Measurements from ENCODE around the gene MND1. TPM values are rescaled to one million over a fixed set of nuclear protein-coding genes. Genes with fewer than 3 reads are reported as not detected.

Gene MND1
- total RNA-seq, 3 donors from 2014 or later (not counting 1 experiment from before 2014, with no cell fraction given) = 0.33 TPM; not detected in 2

GRCh38 chr4:153326513-153326912, 18.0 kb upstream of the MND1 start:
- H3K9me3 ChIP-seq (ENCODE audit: control insufficient read depth, insufficient read depth, low read length) = no peaks in the 10 kb centered on the region
- H3K27ac Mint-ChIP-seq = no peak overlapping the region
- H3K4me1 Mint-ChIP-seq = no peaks in the 10 kb centered on the region
- no peak overlapping the region for H3K4me3 Mint-ChIP-seq
- no peak for TF ChIP-seq CTCF (IDR thresholded peaks at IDR 0.05)
- no peak overlapping the region for H3K4me3 ChIP-seq (ENCODE audit: low read length)
- WGBS (ENCODE audit: insufficient coverage) = 97% methylated on average over 11 of the region's 11 CpGs
- no peak for DNase-seq
- H3K36me3 Mint-ChIP-seq = no peaks in the 10 kb centered on the region
- peaks cover 5 to 11% of the 10 kb centered on the region in 2 donors for H3K27me3 Mint-ChIP-seq (ENCODE audit: low read depth in 2 of 2)
- no peaks in the 10 kb centered on the region for H3K36me3 ChIP-seq (ENCODE audit: control insufficient read depth, insufficient read depth, low read length)
- peaks cover 2% of the 10 kb centered on the region for H3K27me3 ChIP-seq (ENCODE audit: control insufficient read depth, insufficient read depth, low read length)
- H3K4me1 ChIP-seq (ENCODE audit: control insufficient read depth, insufficient read depth, low read length) = no peaks in the 10 kb centered on the region
- no peaks in the 10 kb centered on the region for H3K9me3 Mint-ChIP-seq
- intact Hi-C loops (cut with micrococcal nuclease) = no loop called here
- H3K27ac ChIP-seq (ENCODE audit: low read length) = no peak overlapping the region
- no peak for ATAC-seq

DNA sequence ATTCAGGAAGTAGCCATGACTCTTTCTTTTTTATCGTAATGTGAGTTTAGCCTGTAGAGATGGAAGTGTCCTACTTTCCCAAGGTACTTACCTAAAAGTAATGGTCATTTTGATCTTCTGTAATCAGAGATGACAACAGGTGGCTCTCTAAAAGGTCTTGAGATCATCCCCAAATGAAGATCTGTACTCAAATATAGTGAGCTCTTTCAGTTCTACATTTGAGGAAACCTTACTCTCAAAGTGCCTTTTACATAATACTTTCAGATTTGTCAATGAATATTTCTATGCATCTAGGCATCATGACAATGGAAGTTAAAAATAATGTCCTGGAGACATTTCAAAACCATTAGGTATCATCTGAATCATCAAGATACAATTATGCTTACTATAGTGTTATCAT, 17.2 kb upstream of the MND1 start:
- intact Hi-C loops (cut with micrococcal nuclease) = no loop called here
- Histone ChIP-seq H3K36me3 (ENCODE audit: control insufficient read depth, insufficient read depth, low read length) (no peaks in the 10 kb centered on the region), H3K27me3 (ENCODE audit: control insufficient read depth, insufficient read depth, low read length) (peaks cover 2% of the 10 kb centered on the region), H3K4me1 (ENCODE audit: control insufficient read depth, insufficient read depth, low read length) (no peaks in the 10 kb centered on the region), H3K9me3 (ENCODE audit: control insufficient read depth, insufficient read depth, low read length) (no peaks in the 10 kb centered on the region), H3K4me3 (ENCODE audit: low read length) (no peak overlapping the region), H3K27ac (ENCODE audit: low read length) (no peak overlapping the region)
- no peak for DNase-seq
- TF ChIP-seq CTCF (IDR thresholded peaks at IDR 0.05) = no peak
- Mint-ChIP-seq H3K36me3 (no peaks in the 10 kb centered on the region), H3K4me3 (no peak overlapping the region), H3K4me1 (no peaks in the 10 kb centered on the region), H3K9me3 (no peaks in the 10 kb centered on the region), H3K27me3 (ENCODE audit: low read depth in 2 of 2) (peaks cover 5 to 11% of the 10 kb centered on the region in 2 donors), H3K27ac (no peak overlapping the region)
- no CpG with 5 or more reads among the region's 1 CpG for whole genome bisulfite sequencing (ENCODE audit: insufficient coverage)
- ATAC-seq = no peak

DNA sequence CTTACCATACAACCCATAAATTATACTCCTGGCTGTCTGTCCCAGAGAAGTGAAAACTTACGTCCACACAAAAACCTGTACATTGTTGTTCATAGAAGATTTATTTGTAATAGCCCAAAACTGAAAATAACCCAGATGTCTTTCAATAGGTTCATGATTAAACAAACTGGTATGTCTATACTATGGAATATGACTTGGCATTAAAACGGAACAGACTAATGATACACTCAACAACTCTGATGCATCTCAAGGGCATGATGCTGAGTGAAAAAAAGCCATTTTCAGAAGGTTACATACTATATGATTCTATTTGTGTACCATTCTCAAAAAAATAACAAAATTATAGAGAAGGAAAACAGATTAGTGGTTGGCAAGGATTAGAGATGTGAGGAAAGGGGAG, 11.6 kb upstream of the MND1 start:
- intact Hi-C loops (cut with micrococcal nuclease) = no loop called here
- H3K36me3 Mint-ChIP-seq = no peaks in the 10 kb centered on the region
- H3K27me3 Mint-ChIP-seq (ENCODE audit: low read depth in 2 of 2) = peaks cover 0 to 6% of the 10 kb centered on the region in 2 donors
- no peaks in the 10 kb centered on the region for H3K27me3 ChIP-seq (ENCODE audit: control insufficient read depth, insufficient read depth, low read length)
- H3K9me3 Mint-ChIP-seq = no peaks in the 10 kb centered on the region
- H3K9me3 ChIP-seq (ENCODE audit: control insufficient read depth, insufficient read depth, low read length) = no peaks in the 10 kb centered on the region
- no peaks in the 10 kb centered on the region for H3K4me1 Mint-ChIP-seq
- H3K27ac Mint-ChIP-seq = no peak overlapping the region
- no peak overlapping the region for H3K4me3 Mint-ChIP-seq
- TF ChIP-seq CTCF (IDR thresholded peaks at IDR 0.05) = no peak
- H3K4me1 ChIP-seq (ENCODE audit: control insufficient read depth, insufficient read depth, low read length) = no peaks in the 10 kb centered on the region
- ATAC-seq (no peak), DNase-seq (no peak)
- no peaks in the 10 kb centered on the region for H3K36me3 ChIP-seq (ENCODE audit: control insufficient read depth, insufficient read depth, low read length)
- no peak overlapping the region for H3K27ac ChIP-seq (ENCODE audit: low read length)
- whole genome bisulfite sequencing (ENCODE audit: insufficient coverage) = no CpG with 5 or more reads among the region's 2 CpGs
- H3K4me3 ChIP-seq (ENCODE audit: low read length) = no peak overlapping the region

DNA sequence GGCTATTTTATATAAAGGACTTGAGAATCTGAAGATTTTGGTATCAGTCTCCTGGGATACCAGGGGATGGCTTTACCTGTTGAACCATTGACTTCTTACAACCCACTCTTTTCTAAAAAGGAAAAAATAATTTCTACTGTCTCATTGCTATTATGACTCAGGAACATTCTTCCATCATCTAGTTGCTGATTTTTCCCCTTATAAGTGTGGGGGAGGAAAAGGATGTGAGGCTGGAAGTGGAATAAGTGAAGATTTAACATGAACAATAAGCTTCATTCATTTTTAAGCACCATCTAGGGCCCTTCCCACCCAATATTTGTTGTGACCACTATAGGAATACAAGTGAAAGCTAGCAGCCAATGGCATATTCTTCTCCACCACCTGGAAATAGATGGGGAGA, 10.6 kb upstream of the MND1 start:
- H3K36me3 Mint-ChIP-seq = no peaks in the 10 kb centered on the region

More for the DNA sequence above, 10.6 kb upstream of the MND1 start:
- no peak overlapping the region for H3K27ac Mint-ChIP-seq
- no peak for ATAC-seq
- H3K27me3 ChIP-seq (ENCODE audit: control insufficient read depth, insufficient read depth, low read length) = no peaks in the 10 kb centered on the region
- H3K9me3 Mint-ChIP-seq = no peaks in the 10 kb centered on the region
- H3K4me3 Mint-ChIP-seq = no peak overlapping the region
- H3K27me3 Mint-ChIP-seq (ENCODE audit: low read depth in 2 of 2) = peaks cover 0 to 6% of the 10 kb centered on the region in 2 donors
- no peaks in the 10 kb centered on the region for H3K36me3 ChIP-seq (ENCODE audit: control insufficient read depth, insufficient read depth, low read length)
- no peak for DNase-seq
- H3K4me3 ChIP-seq (ENCODE audit: low read length) = no peak overlapping the region
- H3K9me3 ChIP-seq (ENCODE audit: control insufficient read depth, insufficient read depth, low read length) = no peaks in the 10 kb centered on the region
- no peak overlapping the region for H3K27ac ChIP-seq (ENCODE audit: low read length)
- no peak for TF ChIP-seq CTCF (IDR thresholded peaks at IDR 0.05)
- no peaks in the 10 kb centered on the region for H3K4me1 Mint-ChIP-seq
- intact Hi-C loops (cut with micrococcal nuclease) = no loop called here
- H3K4me1 ChIP-seq (ENCODE audit: control insufficient read depth, insufficient read depth, low read length) = no peaks in the 10 kb centered on the region

Measured in natural killer cell (primary cell).